ENCODE results near the gene RBP5. TPM values are rescaled to one million over a fixed set of nuclear protein-coding genes. Genes with fewer than 3 reads are reported as not detected.

Gene RBP5
- total and polyA plus RNA-seq, 10 of the 15 experiments (the other 5 are each of a cell fraction or from before 2014, with no cell fraction given), result 0.11 to 1.1 (median 0.31) TPM; not detected in 4

DNA sequence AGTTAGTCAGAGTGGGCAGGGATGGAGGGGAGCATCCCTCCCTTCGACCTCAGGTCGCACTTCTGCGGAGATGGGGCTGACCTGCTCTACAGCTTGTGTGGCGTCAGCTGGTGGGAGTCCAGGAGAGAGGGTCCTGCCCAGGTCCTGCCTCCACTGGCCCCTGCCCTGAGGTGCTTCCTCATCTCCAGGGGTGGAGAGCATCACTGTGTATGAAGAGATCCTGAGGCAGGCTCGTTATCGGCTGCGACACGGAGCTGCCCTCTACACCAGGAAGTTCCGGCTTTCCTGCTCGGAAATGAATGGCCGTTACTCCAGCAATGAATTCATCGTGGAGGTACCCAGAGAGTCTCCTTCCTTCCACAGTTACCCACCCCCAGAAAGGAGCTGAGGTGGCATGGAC lies 21.7 kb upstream of the RBP5 start:
- Histone ChIP-seq H3K27me3 (replicated peaks in 1 of 2; ENCODE audit: control insufficient read depth in 2 of 2, insufficient read depth in 2 of 2, low read length in 1 of 2) (no peaks in the 10 kb centered on the region), H3K4me2 (ENCODE audit: control insufficient read depth, insufficient read depth) (no peak overlapping the region), H3K4me3 (no peak overlapping the region), H3K9me3 (replicated peaks; ENCODE audit: control insufficient read depth, insufficient read depth, low read length) (no peaks in the 10 kb centered on the region), H3K79me2 (ENCODE audit: control insufficient read depth, insufficient read depth, low read length) (no peaks in the 10 kb centered on the region), H4K20me1 (ENCODE audit: control insufficient read depth, insufficient read depth) (no peaks in the 10 kb centered on the region; the same call in 1 of the 2 replicates), H3K9ac (ENCODE audit: control insufficient read depth, insufficient read depth, low read length) (no peak overlapping the region), H3K27ac (ENCODE audit: control insufficient read depth, insufficient read depth) (no peak overlapping the region), H2AFZ (ENCODE audit: control insufficient read depth, low read depth, low read length) (no peak overlapping the region), H3K36me3 (ENCODE audit: control insufficient read depth in 2 of 2, insufficient read depth in 2 of 2, low read length in 1 of 2) (peaks cover 11 to 22% of the 10 kb centered on the region in 2 experiments), H3K4me1 (ENCODE audit: control insufficient read depth, insufficient read depth, low read length) (no peaks in the 10 kb centered on the region)
- DNase-seq (ENCODE audit: low read depth, low spot score), result no peak
- TF ChIP-seq SPI1 (IDR thresholded peaks at IDR 0.05; ENCODE audit: borderline replicate concordance, insufficient read depth, low read depth, low read length) (no peak), SMAD1 (IDR thresholded peaks at IDR 0.05; ENCODE audit: low read depth, partially characterized antibody) (no peak), NR2F1 (conservative IDR thresholded peaks at IDR 0.05) (no peak), GATAD2B (conservative IDR thresholded peaks at IDR 0.05; ENCODE audit: low read depth) (no peak)
- TF ChIP-seq, protein P1, sequence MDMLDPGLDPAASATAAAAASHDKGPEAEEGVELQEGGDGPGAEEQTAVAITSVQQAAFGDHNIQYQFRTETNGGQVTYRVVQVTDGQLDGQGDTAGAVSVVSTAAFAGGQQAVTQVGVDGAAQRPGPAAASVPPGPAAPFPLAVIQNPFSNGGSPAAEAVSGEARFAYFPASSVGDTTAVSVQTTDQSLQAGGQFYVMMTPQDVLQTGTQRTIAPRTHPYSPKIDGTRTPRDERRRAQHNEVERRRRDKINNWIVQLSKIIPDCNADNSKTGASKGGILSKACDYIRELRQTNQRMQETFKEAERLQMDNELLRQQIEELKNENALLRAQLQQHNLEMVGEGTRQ (IDR thresholded peaks at IDR 0.05; ENCODE audit: borderline replicate concordance, low read depth, low read length), result no peak
- TF ChIP-seq, protein P2, sequence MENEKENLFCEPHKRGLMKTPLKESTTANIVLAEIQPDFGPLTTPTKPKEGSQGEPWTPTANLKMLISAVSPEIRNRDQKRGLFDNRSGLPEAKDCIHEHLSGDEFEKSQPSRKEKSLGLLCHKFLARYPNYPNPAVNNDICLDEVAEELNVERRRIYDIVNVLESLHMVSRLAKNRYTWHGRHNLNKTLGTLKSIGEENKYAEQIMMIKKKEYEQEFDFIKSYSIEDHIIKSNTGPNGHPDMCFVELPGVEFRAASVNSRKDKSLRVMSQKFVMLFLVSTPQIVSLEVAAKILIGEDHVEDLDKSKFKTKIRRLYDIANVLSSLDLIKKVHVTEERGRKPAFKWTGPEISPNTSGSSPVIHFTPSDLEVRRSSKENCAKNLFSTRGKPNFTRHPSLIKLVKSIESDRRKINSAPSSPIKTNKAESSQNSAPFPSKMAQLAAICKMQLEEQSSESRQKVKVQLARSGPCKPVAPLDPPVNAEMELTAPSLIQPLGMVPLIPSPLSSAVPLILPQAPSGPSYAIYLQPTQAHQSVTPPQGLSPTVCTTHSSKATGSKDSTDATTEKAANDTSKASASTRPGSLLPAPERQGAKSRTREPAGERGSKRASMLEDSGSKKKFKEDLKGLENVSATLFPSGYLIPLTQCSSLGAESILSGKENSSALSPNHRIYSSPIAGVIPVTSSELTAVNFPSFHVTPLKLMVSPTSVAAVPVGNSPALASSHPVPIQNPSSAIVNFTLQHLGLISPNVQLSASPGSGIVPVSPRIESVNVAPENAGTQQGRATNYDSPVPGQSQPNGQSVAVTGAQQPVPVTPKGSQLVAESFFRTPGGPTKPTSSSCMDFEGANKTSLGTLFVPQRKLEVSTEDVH (IDR thresholded peaks at IDR 0.05; ENCODE audit: low read depth, partially characterized antibody), result no peak
- in situ Hi-C loops (cut with MboI), result no loop called here
- FAIRE-seq, result no peak
- ATAC-seq, result no peak
- intact Hi-C loops (cut with micrococcal nuclease; ENCODE audit: unreplicated experiment), result no loop called here
- 98% methylated on average over 12 of the region's 12 CpGs for WGBS (ENCODE audit: insufficient coverage, insufficient replicate concordance, low lambda C conversion rate, missing lambda C conversion rate)
- CTCF ChIA-PET, result no interaction called here
- RAD21 ChIA-PET (ENCODE audit: unreplicated experiment), result no interaction called here
- POLR2A ChIA-PET, result no interaction called here
- SMC1A ChIA-PET (ENCODE audit: uncharacterized antibody, unreplicated experiment), result no interaction called here
- no TSS peak for BruUV-seq (replicated peaks)
